Left lung (tissue), 10 donors: Measurements from ENCODE around the gene CENPB. TPM values are rescaled to one million over a fixed set of nuclear protein-coding genes. Genes with fewer than 3 reads are reported as not detected.

Experiments used
- ATAC-seq: fragments of 200-7000 bp; cut with Tn5 transposase; one replicate; pipeline ENCODE4 v1.9.1; 2020; ENCODE audit warnings: moderate library complexity
- DNase-seq, 4 donors: peaks; one replicate each; pipeline ENCODE4 v3.0.0-alpha.2; 2013 to 2020
- H3K27ac ChIP-seq, 2 donors: fragments of 200-600 bp; sonication (generic) in 1 of 2; one replicate each; pipeline versions ENCODE4 v1.5.0 to v1.8.0; 2020 to 2021
- H3K27me3 ChIP-seq, 2 donors: fragments of 200-600 bp; sonication (generic) in 1 of 2; one replicate each; pipeline versions ENCODE4 v1.5.0 to v1.8.0; 2020 to 2021
- H3K36me3 ChIP-seq, 2 donors: fragments of 200-600 bp; sonication (generic) in 1 of 2; one replicate each; pipeline versions ENCODE4 v1.5.0 to v1.8.0; 2020 to 2021
- H3K4me1 ChIP-seq, 2 donors: fragments of 200-600 bp; one replicate each; pipeline ENCODE4 v1.8.0; 2021
- H3K4me3 ChIP-seq, 2 donors: fragments of 200-600 bp; sonication (generic) in 1 of 2; one replicate each; pipeline versions ENCODE4 v1.5.0 to v1.8.0; 2020 to 2021; ENCODE audit warnings: mild to moderate bottlenecking in 1 of 2
- H3K9me3 ChIP-seq, 2 donors: fragments of 200-600 bp; sonication (generic) in 1 of 2; one replicate each; pipeline versions ENCODE4 v1.5.0 to v1.8.0; 2020 to 2021
- intact Hi-C, 2 donors: fragments of 100-400 bp; cut with DNase I; formaldehyde crosslinking; loops; one replicate each; pipeline versions ENCODE4 v1.11.2 to v1.14.2; 2022
- polyA plus RNA-seq, 6 donors: library from polyadenylated mRNA; unstranded; fragments of 120-200 nt; gene quantifications; one replicate each; pipeline ENCODE4 v1.2.1, GENCODE V29; 2013; ENCODE audit not compliant: insufficient read length in 6 of 6
- total RNA-seq, 2 donors: library from RNA; stranded (reverse); fragmentation: NEBNext Ultra II Directional; extraction: Animal tissue kit (Norgen Biotek cat#: 25700); gene quantifications; one replicate each; pipeline ENCODE4 v1.2.1, GENCODE V29; 2021
- TF ChIP-seq, protein P1 (sequence below), 2 donors: fragments of 200-600 bp; sonication (generic) in 1 of 2; IDR thresholded peaks; one replicate each; pipeline versions ENCODE4 v1.5.0 to v1.8.0; 2021; ENCODE audit warnings: antibody characterized with exemption in 2 of 2
- donor health status: DM: no; HTN: yes; CAD: no.
- donor health status: DM: no; HTN: no; CAD: no.

CENPB gene
- total and polyA plus RNA-seq, 8 donors, result 38.0 to 94.5 (median 53.4) TPM

DNA sequence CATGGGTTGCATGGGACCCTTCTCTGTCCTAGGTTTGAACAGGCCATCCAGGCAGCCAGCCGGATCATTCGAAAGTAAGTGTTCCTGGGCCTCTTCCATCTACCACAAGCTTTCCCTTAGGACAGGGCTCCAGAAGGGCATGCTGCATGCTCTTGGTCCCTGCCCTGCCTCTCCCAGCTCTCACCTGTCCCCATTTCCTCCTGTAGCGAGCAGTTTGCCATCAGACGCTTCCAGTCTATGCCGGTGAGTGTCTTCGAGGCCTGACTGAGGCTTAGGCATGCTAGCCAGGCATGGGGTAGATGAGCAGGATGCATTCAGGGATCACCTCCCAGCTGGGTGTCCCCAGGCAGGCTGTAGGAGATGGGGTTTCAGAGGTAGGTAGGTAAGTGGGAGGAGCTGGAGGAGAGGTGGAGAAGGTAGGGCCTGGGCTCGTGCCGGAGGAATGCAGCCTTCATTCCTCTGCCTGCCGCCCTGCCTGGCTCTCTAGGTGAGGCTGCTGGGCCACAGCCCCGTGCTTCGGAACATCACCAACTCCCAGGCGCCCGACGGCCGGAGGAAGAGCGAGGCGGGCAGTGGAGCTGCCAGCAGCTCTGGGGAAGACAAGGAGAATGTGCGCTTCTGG, 13.8 kb upstream of the CENPB start:
- Histone ChIP-seq H3K36me3 (peaks cover 0 to 76% of the 10 kb centered on the region in 2 donors), H3K9me3 (no peaks in the 10 kb centered on the region), H3K4me3 (no peak overlapping the region), H3K4me1 (peaks cover 62 to 91% of the 10 kb centered on the region in 2 donors), H3K27ac (peak overlapping the region; percentile 14 to 21), H3K27me3 (no peaks in the 10 kb centered on the region)
- DNase-seq (no peak), ATAC-seq (no peak)
- intact Hi-C loops, result no loop called here
- TF ChIP-seq, protein P1, sequence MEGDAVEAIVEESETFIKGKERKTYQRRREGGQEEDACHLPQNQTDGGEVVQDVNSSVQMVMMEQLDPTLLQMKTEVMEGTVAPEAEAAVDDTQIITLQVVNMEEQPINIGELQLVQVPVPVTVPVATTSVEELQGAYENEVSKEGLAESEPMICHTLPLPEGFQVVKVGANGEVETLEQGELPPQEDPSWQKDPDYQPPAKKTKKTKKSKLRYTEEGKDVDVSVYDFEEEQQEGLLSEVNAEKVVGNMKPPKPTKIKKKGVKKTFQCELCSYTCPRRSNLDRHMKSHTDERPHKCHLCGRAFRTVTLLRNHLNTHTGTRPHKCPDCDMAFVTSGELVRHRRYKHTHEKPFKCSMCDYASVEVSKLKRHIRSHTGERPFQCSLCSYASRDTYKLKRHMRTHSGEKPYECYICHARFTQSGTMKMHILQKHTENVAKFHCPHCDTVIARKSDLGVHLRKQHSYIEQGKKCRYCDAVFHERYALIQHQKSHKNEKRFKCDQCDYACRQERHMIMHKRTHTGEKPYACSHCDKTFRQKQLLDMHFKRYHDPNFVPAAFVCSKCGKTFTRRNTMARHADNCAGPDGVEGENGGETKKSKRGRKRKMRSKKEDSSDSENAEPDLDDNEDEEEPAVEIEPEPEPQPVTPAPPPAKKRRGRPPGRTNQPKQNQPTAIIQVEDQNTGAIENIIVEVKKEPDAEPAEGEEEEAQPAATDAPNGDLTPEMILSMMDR (IDR thresholded peaks at IDR 0.05), result no peak

DNA sequence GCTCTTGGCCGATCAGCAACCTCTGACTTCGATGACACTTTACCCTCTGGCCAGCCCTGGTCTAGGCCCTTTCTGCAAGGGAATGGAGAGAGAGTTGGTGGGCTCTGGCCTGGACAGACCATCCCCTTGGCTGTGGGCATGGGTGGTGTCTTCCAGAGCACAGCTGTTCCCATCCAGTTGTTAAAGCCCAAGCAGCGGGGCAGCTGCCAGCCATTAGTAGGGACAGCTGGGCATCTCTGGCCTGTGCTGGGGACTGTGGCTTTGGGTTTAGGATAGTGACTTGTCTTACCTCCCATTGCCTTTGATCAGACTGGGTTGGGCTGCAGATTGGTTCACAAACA, 12.3 kb upstream of the CENPB start:
- DNase-seq (no peak), ATAC-seq (no peak)
- Histone ChIP-seq H3K4me3 (peak overlapping the region in 1 of 2 donors; percentile 79), H3K27me3 (no peaks in the 10 kb centered on the region), H3K27ac (peak overlapping the region; percentile 51 to 91), H3K4me1 (peaks cover 57 to 86% of the 10 kb centered on the region in 2 donors), H3K36me3 (peaks cover 0 to 61% of the 10 kb centered on the region in 2 donors), H3K9me3 (no peaks in the 10 kb centered on the region)
- intact Hi-C loops, result no loop called here
- TF ChIP-seq, protein P1 (IDR thresholded peaks at IDR 0.05), result no peak

DNA sequence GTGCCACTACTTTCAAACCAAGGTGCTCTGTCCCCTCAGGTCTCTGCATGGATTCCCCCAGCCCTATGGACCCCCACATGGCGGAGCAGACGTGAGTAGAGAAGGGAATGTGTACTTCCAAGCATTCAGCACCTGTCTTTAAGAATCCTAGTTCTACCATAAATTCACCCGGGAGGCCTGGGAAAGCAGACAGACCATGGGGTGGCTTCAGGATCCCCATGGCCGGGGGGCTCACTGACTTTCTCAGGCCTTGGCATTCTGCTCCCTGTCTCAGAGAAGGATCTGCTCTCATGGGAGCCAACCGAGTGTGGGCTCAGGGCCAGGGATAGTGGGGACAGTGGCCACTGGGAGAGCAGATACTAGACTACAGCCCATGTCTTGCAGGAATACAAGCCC, 11.8 kb upstream of the CENPB start:
- Histone ChIP-seq H3K36me3 (peaks cover 0 to 56% of the 10 kb centered on the region in 2 donors), H3K27me3 (no peaks in the 10 kb centered on the region), H3K4me1 (peaks cover 52 to 81% of the 10 kb centered on the region in 2 donors), H3K27ac (peak overlapping the region; percentile 51 to 91), H3K4me3 (peak overlapping the region; percentile 61 to 79), H3K9me3 (no peaks in the 10 kb centered on the region)
- intact Hi-C loops, result no loop called here
- TF ChIP-seq, protein P1 (IDR thresholded peaks at IDR 0.05), result no peak
- ATAC-seq (no peak), DNase-seq (peak in 1 of 4 donors; percentile 29)

DNA sequence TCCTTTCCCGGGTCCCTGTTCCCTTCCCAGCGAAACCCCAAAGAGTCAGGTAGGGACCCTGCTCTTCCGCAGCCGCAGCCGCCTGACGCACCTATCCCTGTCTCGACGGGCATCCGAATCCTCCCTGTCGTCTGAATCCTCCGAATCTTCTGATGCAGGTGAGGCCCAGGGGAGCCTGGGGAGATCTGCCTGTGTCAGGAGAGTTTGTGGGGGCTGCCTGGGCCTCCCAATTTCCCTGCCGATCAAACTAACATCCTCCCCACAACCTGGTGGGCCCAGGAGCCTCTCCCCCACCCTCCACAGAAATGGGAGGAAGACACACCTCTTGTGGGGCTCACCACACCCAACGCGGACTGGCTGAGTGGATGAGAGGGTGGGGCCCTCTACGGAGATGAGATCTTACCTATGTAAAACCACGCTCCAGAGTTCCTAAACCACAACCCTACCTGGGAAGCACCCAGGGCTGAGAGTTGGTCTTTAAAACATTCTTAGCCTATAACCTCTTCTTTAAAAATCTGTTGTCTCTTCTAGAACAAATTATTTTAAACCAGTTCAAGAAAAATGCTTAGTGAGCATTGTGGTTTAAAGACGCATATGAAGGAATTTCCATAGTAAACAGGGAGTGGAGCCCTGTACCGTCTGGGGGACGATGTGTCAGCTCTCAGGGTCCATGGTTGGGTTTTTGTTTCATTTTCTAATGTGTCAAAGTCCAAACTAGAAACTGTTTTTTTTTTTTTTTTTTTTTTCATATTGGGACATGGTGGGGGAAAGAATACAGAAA, 11.2 kb upstream of the CENPB start:
- Histone ChIP-seq H3K4me3 (peak overlapping the region; percentile 61 to 79), H3K27me3 (no peaks in the 10 kb centered on the region), H3K9me3 (no peaks in the 10 kb centered on the region), H3K4me1 (peaks cover 48 to 75% of the 10 kb centered on the region in 2 donors), H3K27ac (peak overlapping the region; percentile 73 to 91), H3K36me3 (peaks cover 0 to 50% of the 10 kb centered on the region in 2 donors)
- ATAC-seq (peak; percentile 4), DNase-seq (peak in 1 of 4 donors; percentile 50)
- TF ChIP-seq, protein P1 (IDR thresholded peaks at IDR 0.05), result no peak
- intact Hi-C loops, result no loop called here

DNA sequence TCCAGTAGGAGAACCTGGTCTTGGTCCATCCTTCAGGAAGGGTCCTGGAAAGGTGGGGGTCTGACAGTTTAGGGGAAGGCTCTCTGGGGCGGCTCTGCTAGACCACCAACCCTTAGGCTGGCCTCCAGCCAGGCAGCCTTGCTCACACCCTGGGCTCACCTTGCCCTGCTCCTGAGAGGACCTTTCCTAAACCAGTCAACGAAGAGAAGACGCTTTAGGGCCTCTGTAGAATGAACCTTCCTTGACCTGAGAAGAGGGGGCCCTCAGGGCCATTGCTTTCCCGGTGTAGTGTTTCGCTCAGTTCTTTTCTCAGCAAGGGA, 10.6 kb upstream of the CENPB start:
- TF ChIP-seq, protein P1 (IDR thresholded peaks at IDR 0.05), result no peak
- Histone ChIP-seq H3K27ac (peak overlapping the region; percentile 73 to 91), H3K9me3 (no peaks in the 10 kb centered on the region), H3K4me1 (peaks cover 43 to 69% of the 10 kb centered on the region in 2 donors), H3K4me3 (peak overlapping the region; percentile 61 to 79), H3K36me3 (peaks cover 0 to 44% of the 10 kb centered on the region in 2 donors), H3K27me3 (no peaks in the 10 kb centered on the region)
- ATAC-seq, result no peak
- intact Hi-C loops, result no loop called here
- DNase-seq, result peak in 1 of 4 donors; percentile 33
